Retina (tissue), 1 donor: Measurements from ENCODE around the gene PSMA7.
"Not testable (repeated sequence)": the region's sequence is repeated elsewhere in the genome, so short reads cannot be mapped to it uniquely, and the experiment has no call there.

Source experiments
- DNase-seq: peaks from one replicate; pipeline ENCODE4 v3.0.0-alpha.2; 2016

The PSMA7 gene

GRCh38 chr20:62151835-62152364 lies 8.7 kb upstream of the PSMA7 start:
- no peak for DNase-seq

DNA sequence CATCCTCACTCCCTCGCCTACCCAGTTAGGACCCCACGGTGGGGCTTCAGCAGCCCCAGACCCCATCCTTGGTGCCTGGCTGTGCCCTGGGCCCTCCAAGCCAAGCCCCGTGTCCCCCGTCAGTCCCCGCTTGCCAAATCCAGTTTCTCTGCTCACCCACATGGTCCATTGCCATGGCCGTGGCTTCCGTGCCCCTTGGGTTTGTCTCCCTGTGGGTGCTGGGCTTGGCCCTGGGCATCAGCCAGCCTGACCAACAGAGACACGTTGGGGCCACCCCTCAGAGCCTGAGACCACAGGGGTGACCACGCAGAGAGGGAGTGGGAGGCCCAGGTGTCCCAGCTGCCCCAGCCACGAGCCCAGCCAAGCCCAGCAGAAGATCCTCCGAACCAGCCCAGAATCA lies 8.0 kb upstream of the PSMA7 start:
- no peak for DNase-seq

DNA sequence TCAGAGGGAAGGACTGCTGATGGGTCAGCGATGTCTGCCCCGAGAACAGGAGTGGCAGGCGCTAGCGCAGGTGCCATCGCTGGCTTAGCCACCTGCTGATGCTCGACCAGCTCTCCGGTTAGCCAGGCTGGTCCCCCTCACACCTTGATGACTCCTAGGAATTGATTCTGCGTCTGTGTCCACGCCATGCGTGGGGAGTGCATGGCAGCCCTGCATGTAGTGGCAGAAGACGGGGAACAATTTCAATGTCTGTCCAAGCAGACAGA lies 7.0 kb upstream of the PSMA7 start:
- DNase-seq = no peak

DNA sequence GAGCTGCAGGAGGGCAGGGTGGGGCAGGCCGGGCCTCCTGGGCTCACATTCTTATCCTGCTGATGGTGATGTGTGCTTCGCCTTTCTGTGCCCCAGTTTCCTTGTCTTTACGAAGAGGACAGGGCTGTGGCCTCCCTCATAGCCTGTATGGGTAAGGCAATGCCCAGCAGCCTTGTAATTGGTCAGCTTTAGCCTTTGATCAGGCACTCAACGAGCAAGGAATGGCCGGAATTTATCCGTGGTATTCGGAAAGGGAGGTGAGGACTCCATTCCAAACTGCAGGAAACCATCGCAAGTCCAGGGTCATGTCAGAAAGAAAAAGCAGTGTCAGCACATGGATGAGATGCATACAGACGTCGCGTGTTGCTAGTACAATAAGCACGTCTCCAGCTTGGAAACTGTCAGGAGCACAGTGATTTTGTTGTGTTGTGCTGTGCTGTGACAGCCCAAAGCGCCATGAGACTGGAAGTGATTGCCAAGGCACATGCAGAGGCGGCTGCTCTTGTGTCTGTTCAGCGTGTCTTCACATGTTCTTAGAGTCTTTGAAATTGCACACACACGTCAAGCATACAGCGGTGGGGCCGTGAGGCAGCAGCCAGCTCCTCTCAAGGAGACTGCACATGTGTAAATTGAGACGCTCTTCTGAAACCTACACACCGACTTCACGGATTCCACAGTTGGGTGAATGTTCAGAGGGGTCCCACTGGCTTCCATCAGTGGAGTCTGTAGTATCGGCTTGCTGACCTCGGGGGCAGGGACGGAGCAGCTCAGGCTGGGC lies 6.5 kb upstream of the PSMA7 start:
- DNase-seq = peak; percentile 55

DNA sequence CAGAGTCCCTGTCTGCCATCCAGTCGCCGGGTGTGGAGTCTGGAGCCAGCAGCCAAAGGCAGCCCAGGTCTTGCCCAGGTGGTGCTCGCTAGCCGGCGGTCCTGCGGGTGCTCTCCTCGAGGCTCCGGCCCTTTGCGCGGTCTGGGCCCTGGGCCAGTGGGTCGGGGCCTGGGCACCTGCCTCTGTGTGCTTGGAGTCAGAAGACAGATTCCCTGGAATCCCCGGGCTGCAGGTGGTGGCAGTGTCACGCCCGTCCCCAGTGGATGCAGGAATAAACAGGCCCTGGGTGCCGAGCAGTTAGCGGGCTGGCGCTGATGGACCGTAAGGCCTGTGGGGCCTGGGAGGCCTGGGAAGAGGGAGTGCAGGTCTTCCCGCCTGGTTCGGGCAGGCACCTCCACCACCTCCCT lies 5.7 kb upstream of the PSMA7 start:
- DNase-seq = peak; percentile 20

GRCh38 chr20:62148383-62148782 lies 5.2 kb upstream of the PSMA7 start:
- DNase-seq = not testable (repeated sequence)

- DNase-seq = no peak
Observed at GRCh38 chr20:62147528-62147927, 4.3 kb upstream of the PSMA7 start.

GRCh38 chr20:62147125-62147524 lies 3.9 kb upstream of the PSMA7 start:
- no peak for DNase-seq

DNA sequence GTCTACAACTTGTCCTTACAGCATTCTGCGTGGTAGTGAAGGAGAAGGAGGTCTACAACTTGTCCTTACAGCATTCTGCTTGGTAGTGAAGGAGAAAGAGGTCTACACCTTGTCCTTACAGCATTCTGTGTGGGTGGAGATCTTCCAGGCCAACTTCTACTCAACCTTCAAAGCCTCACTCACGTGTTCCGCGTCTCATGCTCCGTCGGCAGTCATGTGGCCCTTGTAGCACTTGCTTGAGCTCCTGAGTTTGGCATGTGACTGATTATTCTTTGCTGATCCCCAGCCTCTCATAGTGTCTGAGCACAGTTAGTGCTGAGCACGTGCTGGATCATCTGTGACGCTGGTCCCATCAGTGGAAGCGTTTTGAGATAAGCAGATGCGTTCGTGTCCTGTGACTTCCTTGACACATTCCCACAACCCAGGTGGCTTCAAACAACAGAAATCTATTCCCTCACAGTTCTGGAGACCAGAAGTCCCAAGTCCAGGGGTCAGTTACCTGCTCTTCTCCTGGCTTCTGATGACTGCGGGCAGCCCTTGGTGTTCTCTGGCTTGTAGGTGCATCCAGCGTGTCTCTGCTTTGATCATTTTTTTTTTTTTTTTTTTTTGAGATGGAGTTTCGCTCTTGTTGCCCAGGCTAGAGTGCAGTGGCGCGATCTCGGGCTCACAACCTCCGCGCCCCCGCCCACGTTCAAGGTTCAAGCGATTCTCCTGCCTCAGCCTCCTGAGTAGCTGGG lies 3.0 kb upstream of the PSMA7 start:
- DNase-seq = no peak

DNA sequence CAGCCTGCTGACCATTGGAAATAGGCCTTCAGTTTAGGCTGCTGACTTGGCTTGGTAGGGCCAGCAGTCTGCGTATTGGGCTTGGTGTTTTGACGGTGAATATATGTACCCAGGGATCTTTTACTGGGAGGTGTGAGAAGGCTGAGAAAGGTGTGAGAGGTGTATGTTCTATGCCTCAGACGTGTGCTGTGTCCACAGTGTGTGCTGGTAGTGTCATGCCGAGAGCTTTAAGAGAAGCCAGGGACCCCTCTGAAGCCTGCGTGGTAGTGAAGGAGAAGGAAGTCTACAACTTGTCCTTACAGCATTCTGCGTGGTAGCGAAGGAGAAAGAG lies 2.5 kb upstream of the PSMA7 start:
- DNase-seq = no peak

- peak; percentile 74 for DNase-seq
Observed at GRCh38 chr20:62143957-62144825, 997 bp upstream of the PSMA7 start.

DNA sequence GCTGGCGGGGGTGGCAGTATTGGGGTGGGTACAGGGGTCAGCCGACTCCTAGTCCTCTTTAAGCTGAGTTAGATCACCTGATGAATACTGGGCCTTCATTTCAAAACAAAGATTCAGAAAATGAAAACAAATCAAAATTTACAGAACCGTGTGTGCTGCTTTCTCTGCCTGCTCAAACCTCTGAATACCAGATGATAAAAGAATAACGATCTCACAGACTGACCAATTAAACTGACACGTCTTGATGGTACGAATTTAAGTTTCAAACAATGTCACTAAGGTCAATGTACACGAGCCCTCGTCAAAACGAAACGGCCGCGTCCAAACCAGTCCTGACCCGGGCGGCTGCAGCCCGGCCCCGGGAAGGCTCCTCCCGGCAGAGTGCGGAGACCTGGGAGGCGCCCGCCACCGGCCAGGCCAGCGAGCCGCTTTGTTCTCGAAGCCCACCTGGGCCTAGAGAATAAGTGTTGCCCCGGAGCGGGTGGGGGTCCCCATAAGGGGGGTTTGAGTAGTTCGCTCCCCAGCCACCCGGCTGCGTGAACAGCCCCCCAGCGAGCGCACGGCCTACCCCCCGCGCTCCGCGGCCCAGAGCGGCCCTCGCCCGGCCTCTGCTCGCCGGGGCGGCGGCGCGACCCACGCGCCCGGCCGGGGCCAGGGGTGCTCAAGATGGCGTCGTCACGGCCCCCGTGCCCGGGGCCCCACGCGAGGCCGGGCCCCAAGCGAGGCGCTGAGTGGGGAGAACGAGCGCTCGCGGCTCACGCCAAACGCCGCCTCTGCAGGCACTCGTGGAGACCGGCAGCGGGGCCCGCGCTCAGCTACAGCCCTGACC lies 728 bp downstream of the PSMA7 start:
- DNase-seq = peak; percentile 59

GRCh38 chr20:62141397-62142251 lies 1.6 kb downstream of the PSMA7 start:
- DNase-seq = peak; percentile 32

DNA sequence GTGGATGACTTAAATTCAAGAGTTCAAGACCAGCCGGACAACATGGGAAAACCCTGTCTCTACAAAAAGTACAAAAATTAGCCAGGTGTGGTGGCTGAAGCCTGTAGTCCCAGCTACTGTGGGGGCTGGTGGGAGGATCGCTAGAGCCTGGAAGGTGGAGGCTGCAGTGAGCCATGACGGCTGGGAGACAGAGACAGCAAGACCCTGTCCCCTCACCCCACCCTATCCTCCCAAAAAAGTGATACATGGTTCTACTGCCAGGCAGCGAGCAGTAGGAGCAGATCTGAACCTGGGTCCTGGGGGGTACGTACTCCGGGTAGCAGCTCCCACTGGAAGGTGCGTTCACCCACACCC lies 2.2 kb downstream of the PSMA7 start:
- no peak for DNase-seq

DNA sequence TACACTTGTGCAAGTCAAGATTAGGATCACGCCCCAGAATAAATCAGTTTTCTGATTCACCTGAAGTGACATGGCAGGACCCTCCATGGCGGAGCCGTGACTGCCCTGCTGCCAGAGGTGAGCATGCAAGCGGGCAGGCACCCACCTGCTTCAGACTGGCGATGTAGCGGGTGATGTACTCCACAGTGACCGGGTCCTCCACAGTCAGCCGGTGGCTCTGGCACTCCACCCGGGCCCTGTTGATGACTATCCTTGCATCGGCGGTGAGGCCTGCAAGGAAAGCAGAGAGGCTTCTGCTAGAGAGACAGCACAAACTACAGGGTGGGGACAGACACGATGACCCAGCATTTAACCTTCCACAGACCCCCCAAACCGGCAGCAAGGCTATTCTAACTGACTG lies 3.6 kb downstream of the PSMA7 start:
- DNase-seq = no peak

DNA sequence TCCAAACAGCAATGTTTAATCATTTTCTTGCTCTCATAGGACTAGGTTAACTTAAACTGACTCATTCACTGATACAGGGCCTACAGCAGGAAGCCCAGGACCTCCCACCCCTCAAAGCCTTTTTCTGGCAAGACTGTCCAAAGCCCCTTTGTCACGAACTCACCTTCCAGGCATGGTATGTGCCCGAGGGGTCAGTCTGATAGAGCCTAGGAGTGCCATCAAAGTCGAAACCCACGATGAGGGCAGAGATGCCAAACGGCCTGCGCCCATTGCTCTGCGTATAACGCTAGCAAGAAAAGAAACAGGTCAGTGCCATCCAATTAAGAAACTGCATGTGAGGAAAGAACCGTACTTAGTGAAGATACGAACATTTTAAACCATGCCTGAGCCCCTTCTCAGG lies 4.3 kb downstream of the PSMA7 start:
- no peak for DNase-seq

DNA sequence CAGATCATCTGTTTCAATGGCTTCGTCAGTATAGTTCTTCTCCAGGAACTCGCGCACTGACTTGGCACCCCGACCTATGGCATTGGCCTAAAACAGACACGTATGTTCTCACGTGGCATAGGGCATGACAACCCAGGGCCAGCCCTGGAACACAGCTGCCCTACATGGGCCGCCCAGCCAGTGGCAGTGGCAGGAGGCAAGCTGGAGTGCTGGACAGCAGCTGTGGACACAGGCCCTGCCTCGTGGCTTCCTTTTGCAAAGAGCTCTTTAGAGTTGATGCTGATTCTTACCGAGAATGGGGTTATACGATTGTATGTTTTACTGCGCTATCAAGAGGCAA lies 5.0 kb downstream of the PSMA7 start:
- DNase-seq = no peak

- DNase-seq = no peak
Observed at GRCh38 chr20:62137478-62138203, 5.6 kb downstream of the PSMA7 start.

DNA sequence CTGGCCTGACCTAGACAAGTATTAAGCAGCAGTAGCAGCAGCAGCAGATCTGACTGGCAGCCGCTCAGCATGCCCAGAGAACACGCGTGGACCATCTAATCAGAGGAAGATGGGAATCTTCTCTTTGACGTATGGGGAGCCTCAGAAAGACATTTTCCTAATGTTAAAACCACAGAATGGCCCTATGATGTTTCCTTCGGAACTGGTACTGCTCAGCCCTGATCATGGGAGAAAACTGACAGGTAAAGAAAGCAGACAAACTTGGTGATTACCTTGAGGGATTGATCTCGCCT lies 6.2 kb downstream of the PSMA7 start:
- no peak for DNase-seq

- peak; percentile 67 for DNase-seq
Observed at GRCh38 chr20:62136283-62137091, 6.7 kb downstream of the PSMA7 start.
